HG02678 (cell line): ENCODE data around the gene AGAP1.

ENCODE experiments used
- ATAC-seq: cut with Tn5 transposase; IDR thresholded peaks from one replicate; pipeline ENCODE4 v1.9.1; 2021; ENCODE audit warnings: mild to moderate bottlenecking, moderate library complexity; ENCODE audit not compliant: unreplicated experiment

AGAP1 gene

GRCh38 chr2:235854276-235854675, 360.4 kb downstream of the AGAP1 start:
- ATAC-seq = no peak

GRCh38 chr2:235855011-235855410, 361.2 kb downstream of the AGAP1 start:
- ATAC-seq = no peak

GRCh38 chr2:235856151-235856854, 362.5 kb downstream of the AGAP1 start:
- ATAC-seq = no peak

- no peak for ATAC-seq
These were observed 363.8 kb downstream of the AGAP1 start for GRCh38 chr2:235857598-235857997.

GRCh38 chr2:235858881-235859280, 365.0 kb downstream of the AGAP1 start:
- ATAC-seq = no peak

GRCh38 chr2:235859651-235860050, 365.8 kb downstream of the AGAP1 start:
- no peak for ATAC-seq

- no peak for ATAC-seq
These were observed 366.3 kb downstream of the AGAP1 start for GRCh38 chr2:235860111-235860510.

- ATAC-seq = no peak
These were observed 367.0 kb downstream of the AGAP1 start for GRCh38 chr2:235860871-235861270.

GRCh38 chr2:235861383-235861782, 367.5 kb downstream of the AGAP1 start:
- no peak for ATAC-seq

- no peak for ATAC-seq
These were observed 369.6 kb downstream of the AGAP1 start for GRCh38 chr2:235863414-235863813.

GRCh38 chr2:235864302-235864701, 370.5 kb downstream of the AGAP1 start:
- ATAC-seq = no peak

GRCh38 chr2:235864733-235865515, 371.1 kb downstream of the AGAP1 start:
- no peak for ATAC-seq

GRCh38 chr2:235866373-235866772, 372.5 kb downstream of the AGAP1 start:
- ATAC-seq = no peak

GRCh38 chr2:235868224-235868623, 374.4 kb downstream of the AGAP1 start:
- ATAC-seq = no peak

- ATAC-seq = no peak
These were observed 374.8 kb downstream of the AGAP1 start for GRCh38 chr2:235868645-235869044.

GRCh38 chr2:235870515-235870914, 376.7 kb downstream of the AGAP1 start:
- ATAC-seq = no peak

- ATAC-seq = no peak
These were observed 382.3 kb downstream of the AGAP1 start for GRCh38 chr2:235876099-235876679.

- no peak for ATAC-seq
These were observed 383.5 kb downstream of the AGAP1 start for GRCh38 chr2:235877275-235877802.

- no peak for ATAC-seq
These were observed 385.3 kb downstream of the AGAP1 start for GRCh38 chr2:235879116-235879515.

GRCh38 chr2:235883675-235884074, 389.8 kb downstream of the AGAP1 start:
- no peak for ATAC-seq

- no peak for ATAC-seq
These were observed 395.4 kb downstream of the AGAP1 start for GRCh38 chr2:235889302-235889630.
